ENCODE data around the gene CDH24. TPM values are rescaled to one million over a fixed set of nuclear protein-coding genes. Genes with fewer than 3 reads are reported as not detected.
A peak's percentile ranks its signal among the peaks of the same experiment; 100 is the strongest.

CDH24 gene
- total and polyA plus RNA-seq, 2 of the 13 experiments (the other 11 are each of a cell fraction or from before 2014, with no cell fraction given) = 0.69 to 0.99 TPM

- TF ChIP-seq ZXDC (CRISPR knock-in tag; IDR thresholded peaks at IDR 0.05) (peak; percentile 5; the same call in 1 of the 2 replicates), ARID5B (CRISPR knock-in tag; IDR thresholded peaks at IDR 0.05) (no peak), SIN3A (IDR thresholded peaks at IDR 0.05; ENCODE audit: borderline replicate concordance, low read depth, low read length) (peak; percentile 15; the same call in 1 of the 2 replicates), PATZ1 (CRISPR knock-in tag; IDR thresholded peaks at IDR 0.05) (peak; percentile 2; the same call in 1 of the 2 replicates), AGO2 (optimal IDR thresholded peaks at IDR 0.05; ENCODE audit: low read depth, low read length) (no peak), NR0B2 (CRISPR knock-in tag; IDR thresholded peaks at IDR 0.05) (peak; percentile 29), ZBTB2 (CRISPR knock-in tag; IDR thresholded peaks at IDR 0.05; ENCODE audit: low read depth) (peak; percentile 65; the same call in 1 of the 2 replicates), PCBP2 (optimal IDR thresholded peaks at IDR 0.05; ENCODE audit: low read depth, low read length, poor library complexity, severe bottlenecking) (peak; percentile 64), ZNF709 (CRISPR knock-in tag; IDR thresholded peaks at IDR 0.05) (no peak), ZNF432 (CRISPR knock-in tag; IDR thresholded peaks at IDR 0.05; ENCODE audit: borderline replicate concordance) (no peak), ZNF781 (CRISPR knock-in tag; IDR thresholded peaks at IDR 0.05; ENCODE audit: borderline replicate concordance, not compliant biosample characterization) (no peak), ZNF331 (CRISPR knock-in tag; IDR thresholded peaks at IDR 0.05) (no peak), ZNF776 (CRISPR knock-in tag; IDR thresholded peaks at IDR 0.05) (0 out of 2 replicates have a peak, but pooled peaks have one; percentile 12), NFIB (CRISPR knock-in tag; IDR thresholded peaks at IDR 0.05; ENCODE audit: borderline replicate concordance) (peak; percentile 78; the same call in 1 of the 2 replicates), THAP8 (CRISPR knock-in tag; IDR thresholded peaks at IDR 0.05; ENCODE audit: borderline replicate concordance) (no peak), EZH2 (conservative IDR thresholded peaks at IDR 0.05; ENCODE audit: low read depth, low read length) (peak; percentile 77)
Observed at GRCh38 chr14:23056956-23057756, at the start of gene CDH24 (continued).
